Gastroesophageal sphincter (tissue), 4 donors: ENCODE measurements around the gene GOLGA3. TPM values are rescaled to one million over a fixed set of nuclear protein-coding genes. Genes with fewer than 3 reads are reported as not detected.

Experiments used
- ATAC-seq: fragments of 150-250 bp; one replicate; pipeline ENCODE4 v1.9.1; 2016; ENCODE audit warnings: mild to moderate bottlenecking, moderate library complexity
- H3K27ac ChIP-seq, 4 donors: fragments of 200-600 bp; sonication (generic) in 3 of 4; 1 replicate in 3 of 4; 2 replicates in 1 of 4; pipeline ENCODE4 v1.5.1; 2016 to 2019
- H3K27me3 ChIP-seq: fragments of 200-600 bp; sonication (generic); one replicate; pipeline ENCODE4 v1.5.1; 2019
- H3K36me3 ChIP-seq, 2 donors: fragments of 200-600 bp; sonication (generic); one replicate each; pipeline ENCODE4 v1.5.1; 2019; ENCODE audit warnings: control low read depth in 1 of 2
- H3K4me1 ChIP-seq, 3 donors: fragments of 200-600 bp; sonication (generic); 1 replicate in 2 of 3; 2 replicates in 1 of 3; pipeline ENCODE4 v1.5.1; 2016 to 2019; ENCODE audit warnings: control low read depth in 2 of 3
- H3K4me3 ChIP-seq, 2 donors: fragments of 200-600 bp; sonication (generic); one replicate each; pipeline ENCODE4 v1.5.1; 2019; ENCODE audit warnings: mild to moderate bottlenecking in 1 of 2, moderate library complexity in 1 of 2
- H3K9me3 ChIP-seq, 3 donors: fragments of 200-600 bp; sonication (generic); one replicate each; pipeline ENCODE4 v1.5.1; 2017 to 2019; ENCODE audit warnings: control low read depth in 2 of 3
- EP300 ChIP-seq: sonication (generic); formaldehyde crosslinking; IDR thresholded peaks from one replicate; pipeline ENCODE4 v1.6.1; 2017; ENCODE audit warnings: antibody characterized with exemption, mild to moderate bottlenecking
- POLR2A ChIP-seq, 2 donors: fragments of 450-650 bp; IDR thresholded peaks; one replicate each; pipeline ENCODE4 v1.6.1; 2017; ENCODE audit warnings: antibody characterized with exemption in 2 of 2, mild to moderate bottlenecking in 2 of 2, moderate library complexity in 1 of 2
- POLR2AphosphoS5 ChIP-seq: sonication (generic); formaldehyde crosslinking; IDR thresholded peaks from one replicate; pipeline ENCODE4 v1.6.1; 2017; ENCODE audit warnings: antibody characterized with exemption
- WGBS, 2 donors: methylation state at CpG; one replicate each; pipeline ENCODE4 v1.1.5; 2018; ENCODE audit warnings: low coverage in 1 of 2; 5-methylcytosine and 5-hydroxymethylcytosine counted together
- total RNA-seq, 4 donors: library from RNA; depleted of rRNA; stranded (reverse); fragments of >200 nt; gene quantifications; one replicate each; pipeline ENCODE4 v1.1.0, GENCODE V29; 2016
- TF ChIP-seq, protein P1 (sequence below), 4 experiments: fragments of 200-600 bp in 2 of 4; fragments of 450-650 bp in 2 of 4; sonication (generic) in 1 of 4; IDR thresholded peaks; one replicate each; pipeline ENCODE4 v1.5.1; 2017 to 2019; ENCODE audit warnings: antibody characterized with exemption in 4 of 4, mild to moderate bottlenecking in 2 of 4, moderate library complexity in 2 of 4

Gene GOLGA3
- total RNA-seq, 4 donors from 2014 or later, result 54.8 to 126 (median 74.1) TPM

DNA sequence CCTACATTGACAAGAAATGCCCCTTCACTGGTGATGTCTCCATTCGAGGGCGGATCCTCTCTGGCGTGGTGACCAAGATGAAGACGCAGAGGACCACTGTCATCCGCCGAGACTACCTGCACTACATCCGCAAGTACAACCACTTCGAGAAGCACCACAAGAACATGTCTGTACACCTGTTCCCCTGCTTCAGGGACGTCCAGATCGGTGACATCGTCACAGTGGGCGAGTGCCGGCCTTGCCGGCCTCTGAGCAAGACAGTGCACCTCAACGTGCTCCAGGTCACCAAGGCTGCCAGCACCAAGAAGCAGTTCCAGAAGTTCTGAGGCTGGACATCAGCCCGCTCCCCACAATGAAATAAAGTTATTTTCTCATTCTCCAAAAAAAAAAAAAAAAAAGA lies 2.8 kb downstream of the GOLGA3 start:
- ATAC-seq, result no peak
- H3K27ac ChIP-seq, result no peak overlapping the region
- H3K27me3 ChIP-seq, result no peaks in the 10 kb centered on the region
- peaks cover 0 to 65% of the 10 kb centered on the region in 2 donors for H3K36me3 ChIP-seq
- 66 to 100% methylated on average over 1 to 5 of the region's 16 CpGs for WGBS, 2 donors
- no peak overlapping the region for H3K4me3 ChIP-seq
- TF ChIP-seq EP300 (no peak), POLR2A (IDR thresholded peaks at IDR 0.05) (no peak), POLR2AphosphoS5 (no peak)
- TF ChIP-seq, protein P1, sequence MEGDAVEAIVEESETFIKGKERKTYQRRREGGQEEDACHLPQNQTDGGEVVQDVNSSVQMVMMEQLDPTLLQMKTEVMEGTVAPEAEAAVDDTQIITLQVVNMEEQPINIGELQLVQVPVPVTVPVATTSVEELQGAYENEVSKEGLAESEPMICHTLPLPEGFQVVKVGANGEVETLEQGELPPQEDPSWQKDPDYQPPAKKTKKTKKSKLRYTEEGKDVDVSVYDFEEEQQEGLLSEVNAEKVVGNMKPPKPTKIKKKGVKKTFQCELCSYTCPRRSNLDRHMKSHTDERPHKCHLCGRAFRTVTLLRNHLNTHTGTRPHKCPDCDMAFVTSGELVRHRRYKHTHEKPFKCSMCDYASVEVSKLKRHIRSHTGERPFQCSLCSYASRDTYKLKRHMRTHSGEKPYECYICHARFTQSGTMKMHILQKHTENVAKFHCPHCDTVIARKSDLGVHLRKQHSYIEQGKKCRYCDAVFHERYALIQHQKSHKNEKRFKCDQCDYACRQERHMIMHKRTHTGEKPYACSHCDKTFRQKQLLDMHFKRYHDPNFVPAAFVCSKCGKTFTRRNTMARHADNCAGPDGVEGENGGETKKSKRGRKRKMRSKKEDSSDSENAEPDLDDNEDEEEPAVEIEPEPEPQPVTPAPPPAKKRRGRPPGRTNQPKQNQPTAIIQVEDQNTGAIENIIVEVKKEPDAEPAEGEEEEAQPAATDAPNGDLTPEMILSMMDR (IDR thresholded peaks at IDR 0.05), result no peak
- no peaks in the 10 kb centered on the region for H3K9me3 ChIP-seq
- H3K4me1 ChIP-seq, result peaks cover 0 to 32% (median 9%) of the 10 kb centered on the region in 3 donors

DNA sequence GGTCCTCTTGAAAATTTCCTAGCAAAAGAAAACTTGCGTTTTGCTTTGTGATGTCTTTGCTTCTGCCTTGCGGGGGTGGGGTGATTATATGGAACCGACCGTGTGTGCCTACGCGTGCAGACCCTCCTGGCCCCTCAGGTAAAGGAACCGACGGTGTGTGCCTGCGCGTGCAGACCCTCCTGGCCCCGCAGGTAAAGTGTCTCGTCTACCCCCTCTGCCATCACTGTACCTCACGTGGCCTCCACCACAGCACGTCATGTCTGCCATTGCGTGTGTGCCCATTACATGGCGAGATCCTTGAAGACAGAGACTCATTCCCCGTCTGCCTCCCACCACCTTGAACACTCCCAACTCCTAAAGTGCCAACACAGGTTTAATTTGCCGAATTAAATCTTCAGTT lies 3.6 kb downstream of the GOLGA3 start:
- WGBS, 2 donors, result 85 to 90% methylated on average over 2 to 16 of the region's 18 CpGs
- peaks cover 0 to 73% of the 10 kb centered on the region in 2 donors for H3K36me3 ChIP-seq
- H3K27me3 ChIP-seq, result no peaks in the 10 kb centered on the region
- no peaks in the 10 kb centered on the region for H3K9me3 ChIP-seq
- H3K4me1 ChIP-seq, result peaks cover 0 to 32% (median 9%) of the 10 kb centered on the region in 3 donors
- no peak for TF ChIP-seq EP300
- no peak for TF ChIP-seq POLR2A (IDR thresholded peaks at IDR 0.05)
- ATAC-seq, result no peak
- no peak overlapping the region for H3K4me3 ChIP-seq
- no peak overlapping the region for H3K27ac ChIP-seq

DNA sequence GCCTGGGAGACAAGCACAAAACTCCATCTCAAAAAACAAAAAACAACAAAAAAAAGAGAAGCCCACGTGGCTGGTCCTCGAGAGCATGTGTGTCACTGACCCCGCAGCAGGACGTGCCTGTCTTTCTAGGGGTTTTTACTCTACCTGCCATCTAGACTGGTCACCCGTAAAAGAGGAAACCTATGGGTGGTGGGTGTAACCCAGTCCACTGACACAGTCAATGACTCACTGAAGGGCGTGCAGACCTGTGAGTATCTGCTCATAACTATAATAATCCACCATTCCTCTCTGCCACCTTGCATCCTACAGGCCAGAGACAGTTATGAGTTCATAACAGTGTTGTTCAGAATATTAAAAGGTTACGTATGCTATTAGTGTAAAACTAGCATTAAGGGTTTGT lies 4.6 kb downstream of the GOLGA3 start:
- ATAC-seq, result no peak
- 57 to 58% methylated on average over 3 to 4 of the region's 7 CpGs for WGBS, 2 donors
- H3K9me3 ChIP-seq, result no peaks in the 10 kb centered on the region
- peaks cover 0 to 26% (median 9%) of the 10 kb centered on the region in 3 donors for H3K4me1 ChIP-seq
- H3K27ac ChIP-seq, result no peak overlapping the region
- TF ChIP-seq EP300 (no peak), POLR2AphosphoS5 (no peak), POLR2A (IDR thresholded peaks at IDR 0.05) (no peak)
- TF ChIP-seq, protein P1 (IDR thresholded peaks at IDR 0.05), result no peak
- H3K27me3 ChIP-seq, result no peaks in the 10 kb centered on the region
- peaks cover 0 to 83% of the 10 kb centered on the region in 2 donors for H3K36me3 ChIP-seq
- no peak overlapping the region for H3K4me3 ChIP-seq

DNA sequence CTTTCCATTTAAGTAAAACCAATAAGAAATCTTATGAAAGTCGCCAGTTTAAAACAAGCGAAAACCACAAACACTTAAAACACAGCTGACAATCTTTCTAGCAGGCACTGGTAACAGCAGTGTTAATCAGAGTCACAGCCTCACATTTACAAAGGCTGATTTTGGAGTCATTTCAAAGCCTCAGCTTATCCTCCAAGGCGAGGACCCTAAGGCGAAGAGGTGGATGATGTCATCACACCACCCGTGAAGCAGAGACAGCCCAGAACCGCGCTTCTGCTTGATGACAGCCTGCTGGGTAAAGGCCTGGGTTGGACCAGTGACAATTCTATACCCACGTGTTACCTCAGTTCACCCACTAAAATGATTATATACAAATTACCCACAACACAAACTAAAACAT lies 10.1 kb downstream of the GOLGA3 start:
- Histone ChIP-seq H3K36me3 (peaks cover 0 to 92% of the 10 kb centered on the region in 2 donors), H3K4me3 (no peak overlapping the region), H3K4me1 (no peaks in the 10 kb centered on the region), H3K9me3 (no peaks in the 10 kb centered on the region), H3K27ac (no peak overlapping the region), H3K27me3 (no peaks in the 10 kb centered on the region)
- 88 to 90% methylated on average over 4 to 6 of the region's 8 CpGs for WGBS, 2 donors
- TF ChIP-seq POLR2AphosphoS5, result no peak
- TF ChIP-seq POLR2A (IDR thresholded peaks at IDR 0.05), result no peak
- TF ChIP-seq, protein P1 (IDR thresholded peaks at IDR 0.05), result no peak
- TF ChIP-seq EP300, result no peak
- no peak for ATAC-seq

DNA sequence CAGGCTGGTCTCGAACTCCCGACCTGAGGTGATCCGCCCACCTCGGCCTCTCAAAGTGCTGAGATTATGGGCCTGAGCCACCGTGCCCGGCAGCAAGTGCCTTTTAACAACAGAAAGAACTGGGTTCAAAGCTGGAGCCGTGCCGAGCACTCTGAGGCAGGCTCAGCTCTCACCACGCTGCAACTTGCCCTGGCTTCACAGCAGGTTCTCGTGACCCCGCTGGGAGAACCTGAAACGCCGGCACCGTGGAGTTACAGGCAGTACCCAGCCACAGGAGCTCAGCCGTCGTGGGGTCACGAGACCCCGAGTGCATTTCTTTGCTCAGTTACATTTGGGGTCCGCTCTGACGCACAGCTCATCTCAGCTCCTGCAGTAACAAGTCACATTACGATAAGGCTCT lies 14.4 kb downstream of the GOLGA3 start:
- Histone ChIP-seq H3K27ac (no peak overlapping the region), H3K4me3 (no peak overlapping the region), H3K9me3 (no peaks in the 10 kb centered on the region), H3K27me3 (no peaks in the 10 kb centered on the region), H3K36me3 (peaks cover 0 to 93% of the 10 kb centered on the region in 2 donors), H3K4me1 (no peaks in the 10 kb centered on the region)
- WGBS, 2 donors, result 88% methylated on average over 4 of the region's 21 CpGs; no CpG with 5 or more reads in 1 of the 2 donors
- TF ChIP-seq, protein P1 (IDR thresholded peaks at IDR 0.05), result no peak
- no peak for TF ChIP-seq POLR2AphosphoS5
- TF ChIP-seq POLR2A (IDR thresholded peaks at IDR 0.05), result no peak
- no peak for TF ChIP-seq EP300
- no peak for ATAC-seq
